ENCODE results near the gene RAB7B. TPM values are rescaled to one million over a fixed set of nuclear protein-coding genes. Genes with fewer than 3 reads are reported as not detected.

Gene RAB7B
- total RNA-seq, 1 experiment from 2014 or later: 0.22 TPM

DNA sequence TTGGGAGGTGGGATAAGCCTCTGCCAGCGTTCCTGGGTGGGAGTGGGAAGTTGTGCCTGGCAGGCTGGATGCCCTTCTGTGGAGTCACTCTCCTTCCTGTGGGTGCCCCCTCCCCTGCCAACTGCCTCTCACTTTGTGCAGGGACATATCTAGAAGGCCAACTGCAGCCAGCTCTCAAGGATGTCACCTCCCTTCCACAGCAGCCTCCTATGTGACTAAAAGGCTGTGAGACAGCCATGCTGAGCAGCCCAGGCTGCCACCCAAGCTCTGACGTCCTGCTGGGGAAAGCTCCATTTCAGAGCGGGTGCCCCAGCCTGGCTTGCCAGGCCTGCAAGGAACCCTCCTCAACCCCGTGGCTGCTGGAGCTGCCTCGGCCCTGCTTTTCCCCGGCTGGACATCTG lies 40.4 kb downstream of the RAB7B start:
- ChIA-PET RAD21 (ENCODE audit: low non-redundant PET in 1 of 2, low total read pairs in 2 of 2, uncharacterized antibody in 2 of 2, unreplicated experiment in 2 of 2) (no interaction called here), CTCF (interaction anchor here (2.5 kb wide), 1 partner anchor 15 kb away, joined by 9 read pairs; no protein-coding TSS in a partner anchor), POLR2A (no interaction called here)
- Histone ChIP-seq H3K9me2 (ENCODE audit: insufficient read depth) (no peaks in the 10 kb centered on the region), H3K4me1 (ENCODE audit: control insufficient read depth in 1 of 2, insufficient read depth in 2 of 2, low read length in 2 of 2) (no peaks in the 10 kb centered on the region), H3K27me3 (ENCODE audit: insufficient read depth, low read length) (peaks cover 11% of the 10 kb centered on the region; the same call in 1 of the 2 replicates), H3K36me3 (ENCODE audit: control insufficient read depth in 1 of 2, insufficient read depth in 2 of 2, low read length in 2 of 2) (no peaks in the 10 kb centered on the region), H3K9ac (ENCODE audit: low read length) (no peak overlapping the region), H3K27ac (ENCODE audit: low read depth, low read length) (no peak overlapping the region), H3K4me2 (ENCODE audit: low read length) (no peak overlapping the region), H3K79me2 (ENCODE audit: insufficient read depth, low read length) (no peaks in the 10 kb centered on the region), H3K4me3 (replicated peaks in 1 of 2; ENCODE audit: low read depth in 1 of 2, low read length in 2 of 2) (no peak overlapping the region), H3K9me3 (ENCODE audit: control insufficient read depth in 1 of 2, insufficient read depth in 1 of 2, low read depth in 1 of 2, low read length in 2 of 2) (no peaks in the 10 kb centered on the region), H2AFZ (ENCODE audit: low read depth, low read length, poor library complexity, severe bottlenecking) (no peak overlapping the region), H4K20me1 (ENCODE audit: insufficient read depth) (no peaks in the 10 kb centered on the region)
- no TSS peak for BruUV-seq (replicated peaks)
- TF ChIP-seq POLR2AphosphoS5 (IDR thresholded peaks at IDR 0.05; ENCODE audit: low read depth, low read length): no peak
- TF ChIP-seq ZFX (IDR thresholded peaks at IDR 0.05): no peak
- TF ChIP-seq, protein P1, sequence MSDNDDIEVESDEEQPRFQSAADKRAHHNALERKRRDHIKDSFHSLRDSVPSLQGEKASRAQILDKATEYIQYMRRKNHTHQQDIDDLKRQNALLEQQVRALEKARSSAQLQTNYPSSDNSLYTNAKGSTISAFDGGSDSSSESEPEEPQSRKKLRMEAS (IDR thresholded peaks at IDR 0.05): no peak
- TF ChIP-seq TCF7L2 (IDR thresholded peaks at IDR 0.05; ENCODE audit: borderline replicate concordance, extremely low read depth, insufficient read depth, insufficient read length): no peak
- TF ChIP-seq, protein P2, sequence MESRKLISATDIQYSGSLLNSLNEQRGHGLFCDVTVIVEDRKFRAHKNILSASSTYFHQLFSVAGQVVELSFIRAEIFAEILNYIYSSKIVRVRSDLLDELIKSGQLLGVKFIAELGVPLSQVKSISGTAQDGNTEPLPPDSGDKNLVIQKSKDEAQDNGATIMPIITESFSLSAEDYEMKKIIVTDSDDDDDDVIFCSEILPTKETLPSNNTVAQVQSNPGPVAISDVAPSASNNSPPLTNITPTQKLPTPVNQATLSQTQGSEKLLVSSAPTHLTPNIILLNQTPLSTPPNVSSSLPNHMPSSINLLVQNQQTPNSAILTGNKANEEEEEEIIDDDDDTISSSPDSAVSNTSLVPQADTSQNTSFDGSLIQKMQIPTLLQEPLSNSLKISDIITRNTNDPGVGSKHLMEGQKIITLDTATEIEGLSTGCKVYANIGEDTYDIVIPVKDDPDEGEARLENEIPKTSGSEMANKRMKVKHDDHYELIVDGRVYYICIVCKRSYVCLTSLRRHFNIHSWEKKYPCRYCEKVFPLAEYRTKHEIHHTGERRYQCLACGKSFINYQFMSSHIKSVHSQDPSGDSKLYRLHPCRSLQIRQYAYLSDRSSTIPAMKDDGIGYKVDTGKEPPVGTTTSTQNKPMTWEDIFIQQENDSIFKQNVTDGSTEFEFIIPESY (IDR thresholded peaks at IDR 0.05; ENCODE audit: extremely low read depth, insufficient replicate concordance, low read length): no peak
- TF ChIP-seq EGR1 (IDR thresholded peaks at IDR 0.05; ENCODE audit: low read depth): no peak
- no peak for TF ChIP-seq POLR2A (IDR thresholded peaks at IDR 0.05; ENCODE audit: borderline replicate concordance, extremely low read depth, insufficient read depth, insufficient read length)
- no peak for TF ChIP-seq EZH2phosphoT487 (IDR thresholded peaks at IDR 0.05; ENCODE audit: borderline replicate concordance)
- TF ChIP-seq SIN3A (IDR thresholded peaks at IDR 0.05; ENCODE audit: low read depth): no peak
- TF ChIP-seq, protein P3, sequence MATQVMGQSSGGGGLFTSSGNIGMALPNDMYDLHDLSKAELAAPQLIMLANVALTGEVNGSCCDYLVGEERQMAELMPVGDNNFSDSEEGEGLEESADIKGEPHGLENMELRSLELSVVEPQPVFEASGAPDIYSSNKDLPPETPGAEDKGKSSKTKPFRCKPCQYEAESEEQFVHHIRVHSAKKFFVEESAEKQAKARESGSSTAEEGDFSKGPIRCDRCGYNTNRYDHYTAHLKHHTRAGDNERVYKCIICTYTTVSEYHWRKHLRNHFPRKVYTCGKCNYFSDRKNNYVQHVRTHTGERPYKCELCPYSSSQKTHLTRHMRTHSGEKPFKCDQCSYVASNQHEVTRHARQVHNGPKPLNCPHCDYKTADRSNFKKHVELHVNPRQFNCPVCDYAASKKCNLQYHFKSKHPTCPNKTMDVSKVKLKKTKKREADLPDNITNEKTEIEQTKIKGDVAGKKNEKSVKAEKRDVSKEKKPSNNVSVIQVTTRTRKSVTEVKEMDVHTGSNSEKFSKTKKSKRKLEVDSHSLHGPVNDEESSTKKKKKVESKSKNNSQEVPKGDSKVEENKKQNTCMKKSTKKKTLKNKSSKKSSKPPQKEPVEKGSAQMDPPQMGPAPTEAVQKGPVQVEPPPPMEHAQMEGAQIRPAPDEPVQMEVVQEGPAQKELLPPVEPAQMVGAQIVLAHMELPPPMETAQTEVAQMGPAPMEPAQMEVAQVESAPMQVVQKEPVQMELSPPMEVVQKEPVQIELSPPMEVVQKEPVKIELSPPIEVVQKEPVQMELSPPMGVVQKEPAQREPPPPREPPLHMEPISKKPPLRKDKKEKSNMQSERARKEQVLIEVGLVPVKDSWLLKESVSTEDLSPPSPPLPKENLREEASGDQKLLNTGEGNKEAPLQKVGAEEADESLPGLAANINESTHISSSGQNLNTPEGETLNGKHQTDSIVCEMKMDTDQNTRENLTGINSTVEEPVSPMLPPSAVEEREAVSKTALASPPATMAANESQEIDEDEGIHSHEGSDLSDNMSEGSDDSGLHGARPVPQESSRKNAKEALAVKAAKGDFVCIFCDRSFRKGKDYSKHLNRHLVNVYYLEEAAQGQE (IDR thresholded peaks at IDR 0.05; ENCODE audit: low read depth): no peak
- no peak for TF ChIP-seq RAD21 (IDR thresholded peaks at IDR 0.05; ENCODE audit: low read depth)
- no peak for TF ChIP-seq SP1 (IDR thresholded peaks at IDR 0.05; ENCODE audit: low read depth)
- TF ChIP-seq CBX3 (IDR thresholded peaks at IDR 0.05; ENCODE audit: low read depth): no peak
- TF ChIP-seq JUND (IDR thresholded peaks at IDR 0.05): no peak
- DNase-seq (ENCODE audit: low read depth, low spot score) (no peak), ATAC-seq (no peak)
- intact Hi-C loops (cut with micrococcal nuclease): no loop called here
